ENCODE results near the gene TMEM139.
A peak's percentile ranks its signal among the peaks of the same experiment; 100 is the strongest.

TMEM139 gene

DNA sequence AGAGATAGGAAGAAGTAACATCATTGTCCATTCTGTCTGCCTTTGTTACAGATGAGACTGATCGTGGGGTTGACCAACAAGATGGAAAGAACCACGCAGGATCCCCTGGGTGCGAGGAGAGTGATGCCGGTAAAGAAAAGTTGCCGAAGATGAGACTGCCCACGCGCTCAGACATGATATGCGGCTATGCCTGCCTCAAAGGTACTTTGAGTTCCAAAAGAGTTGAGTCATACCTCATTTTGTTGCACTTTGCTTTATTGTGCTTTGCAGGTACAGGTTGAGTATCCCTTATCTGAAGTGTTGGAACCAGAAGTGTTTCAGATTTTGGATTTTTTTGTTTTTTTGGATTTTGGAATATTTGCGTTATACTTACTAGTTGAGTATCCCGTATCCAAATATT lies 19.0 kb downstream of the TMEM139 start:
- H3K4me3 ChIP-seq (ENCODE audit: low read depth, low read length) = no peak overlapping the region
- no peak for DNase-seq (ENCODE audit: low read depth)
- no peak for TF ChIP-seq MYC (IDR thresholded peaks at IDR 0.05; ENCODE audit: low read depth, low read length)
- TF ChIP-seq, protein P1, sequence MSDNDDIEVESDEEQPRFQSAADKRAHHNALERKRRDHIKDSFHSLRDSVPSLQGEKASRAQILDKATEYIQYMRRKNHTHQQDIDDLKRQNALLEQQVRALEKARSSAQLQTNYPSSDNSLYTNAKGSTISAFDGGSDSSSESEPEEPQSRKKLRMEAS (IDR thresholded peaks at IDR 0.05; ENCODE audit: low read depth, low read length) = no peak
- TF ChIP-seq, protein P2, sequence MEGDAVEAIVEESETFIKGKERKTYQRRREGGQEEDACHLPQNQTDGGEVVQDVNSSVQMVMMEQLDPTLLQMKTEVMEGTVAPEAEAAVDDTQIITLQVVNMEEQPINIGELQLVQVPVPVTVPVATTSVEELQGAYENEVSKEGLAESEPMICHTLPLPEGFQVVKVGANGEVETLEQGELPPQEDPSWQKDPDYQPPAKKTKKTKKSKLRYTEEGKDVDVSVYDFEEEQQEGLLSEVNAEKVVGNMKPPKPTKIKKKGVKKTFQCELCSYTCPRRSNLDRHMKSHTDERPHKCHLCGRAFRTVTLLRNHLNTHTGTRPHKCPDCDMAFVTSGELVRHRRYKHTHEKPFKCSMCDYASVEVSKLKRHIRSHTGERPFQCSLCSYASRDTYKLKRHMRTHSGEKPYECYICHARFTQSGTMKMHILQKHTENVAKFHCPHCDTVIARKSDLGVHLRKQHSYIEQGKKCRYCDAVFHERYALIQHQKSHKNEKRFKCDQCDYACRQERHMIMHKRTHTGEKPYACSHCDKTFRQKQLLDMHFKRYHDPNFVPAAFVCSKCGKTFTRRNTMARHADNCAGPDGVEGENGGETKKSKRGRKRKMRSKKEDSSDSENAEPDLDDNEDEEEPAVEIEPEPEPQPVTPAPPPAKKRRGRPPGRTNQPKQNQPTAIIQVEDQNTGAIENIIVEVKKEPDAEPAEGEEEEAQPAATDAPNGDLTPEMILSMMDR (IDR thresholded peaks at IDR 0.05; ENCODE audit: low read depth, low read length) = no peak
- no peak for TF ChIP-seq POLR2A (IDR thresholded peaks at IDR 0.05; ENCODE audit: extremely low read depth, insufficient read length)

DNA sequence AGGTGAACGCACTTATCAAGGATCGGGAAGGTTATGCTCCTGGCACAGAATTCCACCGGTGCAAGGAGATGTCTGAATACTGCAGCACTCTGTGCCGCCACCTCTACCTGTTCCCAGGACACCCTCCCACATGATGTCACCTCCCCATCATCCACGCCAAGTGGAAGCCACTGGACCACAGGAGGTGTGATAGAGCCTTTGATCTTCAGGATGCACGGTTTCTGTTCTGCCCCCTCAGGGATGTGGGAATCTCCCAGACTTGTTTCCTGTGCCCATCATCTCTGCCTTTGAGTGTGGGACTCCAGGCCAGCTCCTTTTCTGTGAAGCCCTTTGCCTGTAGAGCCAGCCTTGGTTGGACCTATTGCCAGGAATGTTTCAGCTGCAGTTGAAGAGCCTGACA lies 20.2 kb downstream of the TMEM139 start:
- H3K4me3 ChIP-seq (ENCODE audit: low read depth, low read length) = no peak overlapping the region
- no peak for DNase-seq (ENCODE audit: low read depth)
- TF ChIP-seq, protein P2 (IDR thresholded peaks at IDR 0.05; ENCODE audit: low read depth, low read length) = no peak
- TF ChIP-seq MYC (IDR thresholded peaks at IDR 0.05; ENCODE audit: low read depth, low read length) = no peak
- TF ChIP-seq, protein P1 (IDR thresholded peaks at IDR 0.05; ENCODE audit: low read depth, low read length) = no peak
- no peak for TF ChIP-seq POLR2A (IDR thresholded peaks at IDR 0.05; ENCODE audit: extremely low read depth, insufficient read length)

DNA sequence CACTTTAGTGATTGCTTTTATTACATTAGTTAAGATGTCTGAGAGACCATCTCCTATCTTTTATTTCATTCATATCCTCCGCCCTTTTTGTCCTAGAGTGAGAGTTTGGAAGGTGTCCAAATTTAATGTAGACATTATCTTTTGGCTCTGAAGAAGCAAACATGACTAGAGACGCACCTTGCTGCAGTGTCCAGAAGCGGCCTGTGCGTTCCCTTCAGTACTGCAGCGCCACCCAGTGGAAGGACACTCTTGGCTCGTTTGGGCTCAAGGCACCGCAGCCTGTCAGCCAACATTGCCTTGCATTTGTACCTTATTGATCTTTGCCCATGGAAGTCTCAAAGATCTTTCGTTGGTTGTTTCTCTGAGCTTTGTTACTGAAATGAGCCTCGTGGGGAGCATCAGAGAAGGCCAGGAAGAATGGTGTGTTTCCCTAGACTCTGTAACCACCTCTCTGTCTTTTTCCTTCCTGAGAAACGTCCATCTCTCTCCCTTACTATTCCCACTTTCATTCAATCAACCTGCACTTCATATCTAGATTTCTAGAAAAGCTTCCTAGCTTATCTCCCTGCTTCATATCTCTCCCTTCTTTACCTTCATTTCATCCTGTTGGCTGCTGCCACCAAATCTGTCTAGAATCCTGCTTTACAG lies 20.8 kb downstream of the TMEM139 start:
- DNase-seq (ENCODE audit: low read depth) = peak; percentile 80
- TF ChIP-seq, protein P2 (IDR thresholded peaks at IDR 0.05; ENCODE audit: low read depth, low read length) = peak; percentile 93
- no peak for TF ChIP-seq MYC (IDR thresholded peaks at IDR 0.05; ENCODE audit: low read depth, low read length)
- H3K4me3 ChIP-seq (ENCODE audit: low read depth, low read length) = no peak overlapping the region

DNA sequence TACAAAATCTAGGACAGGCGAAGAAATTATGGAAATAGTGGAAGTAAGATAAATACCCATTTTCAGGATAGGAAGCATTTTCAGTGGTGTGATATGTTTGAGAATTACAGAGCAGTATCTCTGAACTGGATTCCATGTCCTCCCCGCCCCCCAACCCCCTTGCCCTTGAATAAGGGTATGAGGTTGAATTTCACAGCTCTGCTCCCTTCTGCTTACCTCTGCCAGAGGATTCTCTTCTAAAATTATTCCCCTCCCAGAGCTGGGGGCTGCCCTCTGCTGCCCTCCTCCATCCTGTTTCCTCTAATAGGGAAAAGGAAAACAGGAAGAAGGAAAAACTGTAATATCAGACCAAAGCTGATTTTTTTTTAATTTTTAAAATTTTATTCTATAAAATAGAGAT lies 23.9 kb downstream of the TMEM139 start:
- TF ChIP-seq, protein P2 (IDR thresholded peaks at IDR 0.05; ENCODE audit: low read depth, low read length) = no peak
- TF ChIP-seq POLR2A (IDR thresholded peaks at IDR 0.05; ENCODE audit: extremely low read depth, insufficient read length) (no peak), MYC (IDR thresholded peaks at IDR 0.05; ENCODE audit: low read depth, low read length) (no peak)
- TF ChIP-seq, protein P1 (IDR thresholded peaks at IDR 0.05; ENCODE audit: low read depth, low read length) = no peak
- no peak for DNase-seq (ENCODE audit: low read depth)
- H3K4me3 ChIP-seq (ENCODE audit: low read depth, low read length) = no peak overlapping the region

DNA sequence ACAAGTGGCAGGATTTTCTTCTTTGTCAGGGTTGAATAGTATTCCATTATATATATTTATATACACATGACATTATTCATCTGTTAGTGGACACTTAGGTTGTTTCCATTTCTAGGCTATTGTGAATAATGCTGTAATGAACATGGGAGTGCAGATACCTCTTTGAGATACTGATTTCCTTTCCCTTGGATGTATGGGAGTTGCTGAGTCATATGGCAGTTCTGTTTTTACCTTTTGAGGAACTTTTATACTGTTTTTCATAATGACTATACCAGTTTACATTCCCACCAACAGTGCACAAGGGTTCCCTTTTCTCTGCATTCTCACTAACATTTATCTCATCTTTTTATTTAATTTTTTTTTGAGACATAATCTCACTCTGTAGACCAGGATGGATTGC lies 29.4 kb downstream of the TMEM139 start:
- H3K4me3 ChIP-seq (ENCODE audit: low read depth, low read length) = no peak overlapping the region
- TF ChIP-seq, protein P1 (IDR thresholded peaks at IDR 0.05; ENCODE audit: low read depth, low read length) = no peak
- TF ChIP-seq MYC (IDR thresholded peaks at IDR 0.05; ENCODE audit: low read depth, low read length) = no peak
- TF ChIP-seq POLR2A (IDR thresholded peaks at IDR 0.05; ENCODE audit: extremely low read depth, insufficient read length) = no peak
- TF ChIP-seq, protein P2 (IDR thresholded peaks at IDR 0.05; ENCODE audit: low read depth, low read length) = no peak
- no peak for DNase-seq (ENCODE audit: low read depth)

DNA sequence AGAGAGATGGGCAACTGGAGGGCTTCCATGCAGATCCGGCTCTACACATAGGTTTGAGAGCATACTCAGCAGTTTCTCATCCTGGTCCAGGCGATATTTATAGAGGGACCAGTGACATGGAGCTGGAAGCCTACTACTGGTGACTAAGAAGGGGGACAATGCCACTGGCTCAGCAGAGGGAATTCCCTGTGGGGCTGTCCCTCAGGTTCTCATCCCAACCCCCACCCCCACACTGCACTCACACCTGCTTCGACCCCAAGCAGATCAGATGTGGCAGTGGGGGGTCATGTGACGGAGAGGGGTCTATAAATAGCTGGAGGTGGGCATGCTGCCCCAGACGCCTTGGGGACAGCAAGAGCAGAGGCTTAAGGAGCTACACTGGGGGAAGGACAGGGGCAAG lies 31.0 kb downstream of the TMEM139 start, which contains the start of gene CLCN1:
Gene CLCN1, plus strand, starts transcription at position 336 of the 400 bp plus-strand sequence. CDS start 102 bp downstream, outside the sequence.
- H3K4me3 ChIP-seq (ENCODE audit: low read depth, low read length) = no peak within 1 kb of the TSS
- TF ChIP-seq MYC (IDR thresholded peaks at IDR 0.05; ENCODE audit: low read depth, low read length) = no peak
- TF ChIP-seq, protein P1 (IDR thresholded peaks at IDR 0.05; ENCODE audit: low read depth, low read length) = no peak
- no peak for TF ChIP-seq POLR2A (IDR thresholded peaks at IDR 0.05; ENCODE audit: extremely low read depth, insufficient read length)
- TF ChIP-seq, protein P2 (IDR thresholded peaks at IDR 0.05; ENCODE audit: low read depth, low read length) = no peak
- DNase-seq (ENCODE audit: low read depth) = no peak

All from NB4 (cell line).